Superior temporal gyrus (tissue), 1 donor: Measurements from ENCODE around the gene GRM8.

ENCODE experiments used
- DNase-seq: peaks from one replicate; pipeline ENCODE4 v3.0.0-alpha.2; 2016; ENCODE audit errors: extremely low spot score

The GRM8 gene

DNA sequence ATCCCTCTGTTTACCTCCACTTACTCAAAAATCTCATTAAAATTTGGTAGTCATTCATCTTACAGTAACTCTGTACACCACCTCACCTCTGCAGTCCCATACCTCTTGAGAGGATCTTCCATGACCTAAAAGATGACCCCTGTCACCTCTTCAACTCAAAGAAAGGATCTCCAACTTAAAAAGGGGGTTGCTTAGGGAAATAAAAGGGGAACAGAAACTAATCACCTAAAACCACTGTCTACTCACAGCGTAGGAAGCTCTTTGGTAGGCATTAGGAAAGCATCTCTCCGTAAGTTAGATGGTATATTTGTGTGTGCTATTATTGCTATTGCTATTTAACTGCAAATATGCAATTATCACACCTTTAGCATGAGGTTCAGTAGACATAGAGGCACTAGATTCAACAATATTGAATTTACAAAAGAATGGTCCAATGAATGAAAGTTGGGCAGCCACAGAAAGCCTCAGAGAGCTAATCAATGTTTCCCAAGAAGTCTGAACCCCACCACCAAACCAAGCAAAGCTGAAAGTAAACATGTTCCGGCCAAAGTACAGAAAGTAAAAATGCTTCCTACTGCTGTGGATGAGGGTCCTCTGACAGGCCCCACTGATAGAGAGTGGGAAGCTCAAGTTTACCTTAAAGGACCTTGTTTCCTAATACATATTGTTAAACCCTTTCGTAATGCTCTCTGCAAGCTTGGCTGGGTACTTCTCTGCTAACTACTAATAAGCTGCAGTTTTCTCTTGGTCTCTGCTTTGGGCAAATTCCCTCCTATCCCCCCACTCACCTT, 105.8 kb downstream of the GRM8 start:
- no peak for DNase-seq

DNA sequence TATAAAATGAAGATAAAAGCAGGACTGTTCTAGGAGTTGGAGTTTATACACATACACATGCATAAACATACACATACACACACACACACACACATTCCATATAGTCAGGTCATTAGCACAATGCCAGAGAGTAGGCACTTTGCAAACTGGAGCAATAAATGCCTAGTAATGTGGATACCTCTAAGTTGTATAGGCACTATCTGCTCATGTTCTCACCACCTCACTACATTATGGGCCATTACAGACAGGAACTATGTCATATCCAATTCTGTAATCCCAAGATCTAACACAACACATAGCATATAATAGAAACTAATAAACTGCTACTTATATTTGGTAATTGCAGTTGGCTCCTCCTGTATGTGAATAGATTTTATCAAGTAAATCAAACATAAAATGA, 115.6 kb downstream of the GRM8 start:
- DNase-seq, result no peak

DNA sequence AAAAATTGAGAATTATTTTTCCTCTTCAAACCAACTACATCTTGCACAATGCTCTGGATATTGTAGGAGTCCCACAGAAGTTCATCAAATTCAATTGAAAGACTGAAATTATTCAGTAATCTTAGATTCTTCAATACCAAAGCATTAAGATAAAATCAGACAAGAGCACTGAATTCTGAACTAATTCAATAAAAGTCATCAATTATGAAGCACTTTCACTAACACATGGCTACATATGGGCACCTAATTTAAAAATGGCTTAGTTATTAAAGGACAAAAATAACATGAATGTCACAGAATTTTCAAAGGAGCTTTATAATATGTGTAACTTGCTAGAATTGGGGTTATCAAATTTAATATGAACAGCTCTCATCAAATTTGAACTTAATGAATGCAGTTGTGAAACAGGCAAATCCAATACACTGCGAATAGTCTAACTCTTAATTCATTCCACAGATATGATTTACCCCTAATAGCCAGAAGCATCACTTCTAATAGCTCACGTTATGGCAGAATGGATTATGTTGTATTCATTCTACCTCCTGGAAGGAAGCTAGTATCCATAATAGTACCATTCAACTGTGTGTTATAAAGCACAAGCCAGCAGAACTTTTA, 116.8 kb downstream of the GRM8 start:
- no peak for DNase-seq

DNA sequence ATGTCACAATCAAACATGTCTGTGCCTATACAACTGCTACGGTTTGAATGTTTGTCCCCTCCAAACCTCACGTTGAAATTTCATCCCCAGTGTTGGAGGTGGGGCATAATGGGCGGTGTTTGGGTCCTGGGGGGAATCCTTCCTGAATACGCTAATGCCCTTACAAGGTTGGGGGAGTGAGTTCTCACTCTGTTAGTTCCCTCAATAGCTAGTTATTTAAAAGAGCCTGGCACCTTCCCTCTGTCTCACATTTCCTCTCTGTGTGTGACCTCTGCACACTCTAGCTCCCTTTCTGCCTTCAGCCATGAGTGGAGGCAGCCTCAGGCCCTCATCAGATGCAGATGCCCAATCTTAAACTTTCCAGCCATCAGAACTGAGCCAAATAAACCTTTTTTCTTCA, 129.5 kb downstream of the GRM8 start:
- DNase-seq, result no peak

DNA sequence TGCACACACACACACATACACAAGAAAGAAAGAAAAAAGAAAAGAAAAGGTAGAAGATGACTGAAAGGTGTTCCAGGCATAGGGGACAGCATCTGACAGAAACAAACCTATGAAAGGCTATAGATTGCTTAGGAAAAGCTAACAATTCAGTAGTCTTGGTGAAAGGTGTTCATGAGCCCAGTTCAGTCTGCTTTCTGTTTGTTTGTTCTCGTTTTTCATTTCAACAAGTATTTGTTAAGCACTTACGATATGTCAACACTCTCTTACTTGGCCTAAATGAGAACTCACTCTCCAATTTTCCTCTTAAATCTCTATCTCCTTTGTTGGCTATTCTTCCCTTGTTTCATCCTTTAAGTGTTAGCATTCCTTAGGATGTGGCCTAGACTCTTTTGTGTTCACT, 133.2 kb downstream of the GRM8 start:
- DNase-seq, result no peak

DNA sequence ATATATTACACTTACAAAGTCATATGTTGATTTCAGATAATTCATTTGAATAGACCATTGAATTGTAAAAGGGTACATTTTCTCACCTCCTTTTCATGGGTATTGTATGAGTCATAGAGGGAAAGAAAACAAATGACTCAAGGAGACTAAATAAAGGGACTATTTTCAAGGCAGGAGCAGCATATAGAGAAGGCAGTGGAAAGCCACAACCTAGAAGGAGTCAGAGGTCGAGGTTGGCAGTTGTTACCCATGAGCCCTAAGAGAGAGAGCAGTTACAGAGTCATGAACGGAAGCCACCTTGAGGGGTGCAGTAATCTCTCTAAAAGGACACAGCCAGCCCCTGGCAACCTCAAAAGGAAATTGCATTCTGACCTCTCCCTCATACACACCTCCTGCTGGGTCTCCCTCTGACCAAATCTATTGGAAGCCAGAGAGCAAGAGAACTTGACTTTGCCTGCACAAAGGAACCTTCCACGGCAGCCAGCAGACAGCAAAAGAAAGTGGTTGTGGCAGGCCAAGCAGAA, 137.9 kb downstream of the GRM8 start:
- no peak for DNase-seq

DNA sequence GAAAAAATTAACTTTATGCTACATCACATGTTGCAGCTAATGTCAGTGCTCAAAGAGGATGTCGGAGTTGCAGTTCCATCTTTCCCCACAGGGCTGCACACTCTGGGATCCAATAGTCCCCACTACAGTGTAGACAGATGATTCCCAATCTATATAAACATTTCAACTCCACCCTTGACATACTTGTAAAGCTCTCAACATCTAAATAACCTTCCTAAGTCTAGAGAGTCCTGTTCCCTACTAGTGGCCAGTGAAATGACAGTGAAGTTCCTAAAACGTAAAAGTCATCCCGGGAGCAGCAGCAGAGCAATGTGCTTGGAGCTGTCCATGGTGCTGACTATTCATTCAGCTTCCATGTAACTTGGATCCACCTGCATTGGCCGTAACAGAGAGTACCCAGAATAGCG, 145.1 kb downstream of the GRM8 start:
- DNase-seq, result peak; percentile 72

DNA sequence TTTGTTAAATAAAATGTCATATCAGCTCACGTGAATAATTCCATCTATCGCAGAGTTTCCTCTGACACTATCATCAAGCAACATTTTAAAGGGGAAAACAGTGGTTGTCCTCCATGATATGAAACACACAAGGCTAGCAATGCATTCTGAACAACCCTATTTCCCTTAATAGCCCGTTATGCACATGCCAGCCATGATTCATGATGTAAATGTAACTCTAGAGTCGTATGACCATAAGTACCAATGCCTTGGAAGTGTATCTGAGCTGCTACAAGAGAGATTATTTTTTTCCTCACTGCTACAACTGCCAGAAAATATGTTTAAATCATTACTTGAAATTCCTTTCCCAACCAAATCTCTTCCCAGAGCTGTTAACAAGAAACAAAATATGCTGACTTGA, 159.4 kb downstream of the GRM8 start:
- no peak for DNase-seq

DNA sequence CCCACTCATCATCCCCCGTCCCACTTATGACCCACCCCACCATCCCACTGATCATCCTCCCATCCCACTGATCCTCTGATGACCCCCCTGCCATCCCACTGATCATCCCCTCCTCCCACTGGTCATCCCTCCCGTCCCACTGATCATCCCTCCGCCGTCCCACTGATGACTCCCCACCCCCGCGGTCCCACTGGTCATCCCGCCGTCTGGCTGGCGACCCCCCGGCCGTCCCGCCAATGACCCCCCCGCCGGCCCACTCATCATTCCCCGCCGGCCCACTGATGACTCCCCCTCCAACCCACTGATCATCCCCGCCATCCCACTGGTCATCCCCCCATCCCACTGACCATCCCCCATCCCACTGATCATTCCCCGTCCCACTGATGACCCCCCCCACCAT, 161.1 kb downstream of the GRM8 start:
- no peak for DNase-seq

DNA sequence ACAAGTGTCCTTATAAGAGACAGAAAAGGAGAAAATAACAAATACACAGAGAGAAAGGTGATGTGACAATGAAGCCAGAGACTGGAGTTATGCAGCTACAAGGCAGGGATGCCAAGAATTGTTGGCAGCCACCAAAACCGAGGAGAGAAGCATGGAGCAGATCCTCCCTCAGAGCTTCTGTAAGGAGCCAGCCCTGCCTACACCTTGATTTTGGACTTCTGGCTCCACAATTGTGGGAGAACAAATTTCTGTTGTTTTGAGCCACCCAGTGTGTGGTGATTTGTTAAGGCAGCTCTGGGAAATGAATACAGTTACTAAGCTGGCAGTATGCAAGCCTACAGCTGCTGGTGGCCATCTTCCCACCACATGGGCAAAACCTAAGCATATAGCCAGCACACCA, 163.6 kb downstream of the GRM8 start:
- peak; percentile 55 for DNase-seq

DNA sequence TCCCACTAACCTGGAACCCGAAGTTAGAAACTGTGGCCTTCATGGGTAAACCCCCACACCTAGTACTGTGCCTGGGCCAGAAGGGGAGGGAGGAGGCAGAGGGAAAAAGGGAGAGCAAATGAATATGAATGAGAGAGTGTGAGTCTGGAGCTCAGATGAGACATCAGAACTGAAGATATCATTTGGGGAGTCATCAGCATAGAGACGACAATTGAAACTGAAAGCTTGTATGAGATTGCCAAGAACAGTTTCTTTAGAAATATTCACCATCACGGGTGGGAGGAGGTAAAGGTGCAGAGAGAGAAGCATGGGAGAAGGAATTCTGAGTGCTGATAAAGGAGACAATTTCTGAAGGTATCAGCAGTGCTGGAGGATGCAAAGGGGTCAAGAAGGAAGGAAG, 171.2 kb downstream of the GRM8 start:
- DNase-seq, result no peak

DNA sequence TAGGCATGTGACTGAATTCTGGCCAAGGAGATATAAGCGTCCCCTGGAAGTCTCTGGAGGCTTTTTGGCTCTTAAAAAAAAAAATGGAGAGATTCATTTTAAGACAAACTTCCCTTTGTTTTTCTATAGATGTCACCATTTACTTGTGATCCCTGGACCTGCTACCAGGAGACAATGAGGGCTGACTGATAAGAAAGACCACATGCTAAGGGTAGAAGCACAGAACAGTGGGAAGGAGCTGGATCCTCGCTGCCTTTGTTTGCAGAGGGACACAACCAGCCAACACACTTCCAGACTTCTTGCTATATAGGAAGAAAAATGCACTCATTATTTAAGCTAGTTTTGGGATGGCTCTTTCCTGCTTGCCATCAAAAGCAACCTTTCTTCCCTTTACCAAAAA, 172.2 kb downstream of the GRM8 start:
- no peak for DNase-seq

DNA sequence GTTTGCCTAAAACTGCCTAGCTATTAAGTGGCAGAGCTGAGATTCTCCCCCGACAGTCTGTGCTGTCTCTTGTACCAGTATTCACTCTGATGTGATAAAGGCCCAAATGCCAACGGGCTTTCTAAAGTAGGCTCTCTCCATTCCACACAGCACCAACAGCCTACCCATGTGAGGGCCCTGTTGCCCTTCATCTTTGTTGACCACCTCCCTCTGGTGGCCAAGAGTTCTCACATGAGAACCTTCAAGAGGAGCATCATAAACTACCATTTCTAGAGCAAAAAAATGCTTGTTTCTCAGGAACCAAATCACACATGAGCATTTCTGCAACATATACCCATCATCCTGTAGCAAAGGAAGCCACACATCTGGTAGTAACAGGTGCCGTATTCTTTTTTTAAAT, 185.8 kb downstream of the GRM8 start:
- no peak for DNase-seq

DNA sequence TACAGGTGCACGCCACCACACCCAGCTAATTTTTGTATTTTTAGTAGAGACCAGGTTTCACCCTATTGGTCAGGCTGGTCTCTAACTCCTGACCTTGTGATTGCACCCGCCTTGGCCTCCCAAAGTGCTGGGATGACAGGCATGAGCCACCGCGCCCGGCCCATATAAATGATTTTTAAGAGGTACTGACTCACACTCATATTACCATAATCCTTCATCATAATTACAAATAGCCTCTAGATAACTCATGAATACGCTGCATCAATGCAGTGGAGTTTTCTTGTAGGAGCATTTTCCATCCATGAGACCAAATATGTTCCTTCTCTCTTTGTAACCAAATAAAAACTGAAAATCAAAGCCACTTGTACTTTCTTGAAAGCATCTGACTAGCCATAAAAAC, 193.3 kb downstream of the GRM8 start:
- no peak for DNase-seq

DNA sequence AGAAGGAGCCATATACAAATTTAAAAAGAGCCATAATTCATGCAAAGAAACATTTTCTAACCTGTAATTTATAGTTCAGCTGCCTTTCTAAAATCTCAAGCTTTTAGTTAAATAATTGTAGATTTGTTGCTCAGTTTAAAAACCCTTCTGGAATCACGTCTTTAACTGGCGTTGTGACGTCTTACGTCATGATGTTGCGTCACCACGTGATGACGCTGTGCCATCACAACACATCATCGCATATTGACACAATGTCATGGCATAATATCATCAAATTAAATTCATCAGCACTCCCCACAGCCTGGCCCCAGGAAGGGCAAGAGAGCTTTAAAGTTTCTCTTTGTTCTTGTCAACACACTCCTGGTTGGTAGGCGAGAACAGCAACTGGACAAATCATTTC, 194.8 kb downstream of the GRM8 start:
- no peak for DNase-seq

DNA sequence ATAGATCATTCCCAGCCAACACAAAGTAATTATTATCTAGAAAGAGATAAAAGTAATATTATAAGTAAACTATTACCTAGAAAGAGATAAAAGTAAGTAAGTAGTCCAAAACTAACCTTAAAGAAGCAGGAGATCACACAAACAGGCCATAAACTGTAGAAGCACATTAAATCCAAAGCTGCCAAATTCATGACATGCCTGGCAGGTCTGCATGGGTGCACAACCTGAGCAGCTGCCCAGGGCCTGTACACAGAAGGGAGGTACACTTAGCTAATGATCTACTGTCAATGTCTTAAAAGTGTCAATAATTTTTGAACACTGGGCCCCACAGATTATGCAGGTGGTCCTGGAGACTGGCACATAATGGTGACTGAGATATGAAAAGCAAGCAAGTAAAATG, 196.5 kb downstream of the GRM8 start:
- no peak for DNase-seq

DNA sequence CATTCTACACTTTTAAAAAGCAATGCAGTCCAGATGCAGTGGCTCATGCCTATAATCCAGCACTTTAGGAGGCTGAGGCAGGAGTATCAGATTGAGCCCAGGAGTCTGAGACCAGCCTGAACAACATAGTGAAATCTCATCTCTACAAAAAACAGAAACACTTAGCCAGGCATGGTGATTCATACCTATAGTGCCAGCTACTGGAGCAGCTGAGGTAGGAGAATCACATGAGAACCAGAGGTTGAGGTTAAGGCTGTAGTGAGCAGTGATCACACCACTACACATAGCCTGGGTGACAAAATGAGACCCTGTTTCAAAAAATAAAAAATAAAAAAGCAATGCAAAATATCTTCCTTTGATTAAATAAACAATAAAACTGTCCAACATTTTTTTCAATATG, 205.2 kb downstream of the GRM8 start:
- no peak for DNase-seq

DNA sequence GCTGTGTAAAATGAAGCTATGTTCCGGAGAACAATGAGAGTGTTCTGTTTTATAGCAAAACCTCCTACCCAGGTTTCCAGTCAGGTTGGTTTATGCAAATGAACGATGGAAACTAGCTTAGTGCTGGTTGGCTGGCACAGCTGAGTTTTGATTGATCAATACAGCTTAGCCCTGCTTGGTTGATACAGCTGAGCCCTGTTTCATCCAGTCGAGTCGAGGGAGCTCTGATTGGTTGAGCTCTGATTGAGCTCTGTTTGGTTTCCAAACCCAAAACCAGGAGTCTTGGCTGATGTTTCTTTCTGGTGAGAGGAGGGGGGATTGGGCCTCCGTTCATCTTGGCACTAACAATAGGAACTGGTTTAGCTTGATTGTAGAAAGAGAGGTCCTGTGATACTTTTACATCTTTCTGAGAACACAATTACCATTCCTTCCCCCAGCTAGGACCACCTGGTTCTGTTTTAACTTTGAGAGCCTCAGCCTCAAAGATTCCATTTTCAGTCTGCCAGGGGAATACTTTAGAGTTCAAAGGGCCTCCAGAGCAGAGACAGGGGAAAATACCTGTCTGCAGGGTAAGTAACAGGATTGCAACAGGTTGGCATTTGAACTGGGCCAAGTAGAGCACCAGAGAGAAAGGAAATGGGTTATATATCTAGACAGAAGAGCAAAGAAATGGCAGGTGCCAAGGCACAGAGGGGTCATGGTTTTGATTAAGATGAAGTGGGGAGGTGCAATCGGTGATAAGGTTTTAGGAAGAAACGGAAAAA, 210.9 kb downstream of the GRM8 start:
- no peak for DNase-seq

DNA sequence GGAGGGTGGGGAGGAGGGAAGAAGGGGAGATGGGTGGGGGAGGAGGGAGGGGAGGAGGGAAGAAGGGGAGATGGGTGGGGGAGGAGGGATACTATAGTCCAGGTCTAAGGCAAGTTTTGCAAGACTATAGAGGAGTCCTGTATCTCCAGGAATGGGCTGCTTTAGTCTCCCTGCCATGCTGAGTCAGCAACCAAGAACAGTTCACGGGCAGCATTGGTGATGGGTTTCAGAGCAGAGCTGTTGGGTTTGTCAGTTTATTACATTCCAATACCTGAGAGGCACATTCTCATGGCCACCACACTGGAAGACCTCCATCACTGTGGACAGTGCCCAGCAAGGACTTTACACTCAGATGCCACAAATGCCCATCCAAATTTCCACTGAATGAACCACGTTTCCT, 212.7 kb downstream of the GRM8 start:
- no peak for DNase-seq

DNA sequence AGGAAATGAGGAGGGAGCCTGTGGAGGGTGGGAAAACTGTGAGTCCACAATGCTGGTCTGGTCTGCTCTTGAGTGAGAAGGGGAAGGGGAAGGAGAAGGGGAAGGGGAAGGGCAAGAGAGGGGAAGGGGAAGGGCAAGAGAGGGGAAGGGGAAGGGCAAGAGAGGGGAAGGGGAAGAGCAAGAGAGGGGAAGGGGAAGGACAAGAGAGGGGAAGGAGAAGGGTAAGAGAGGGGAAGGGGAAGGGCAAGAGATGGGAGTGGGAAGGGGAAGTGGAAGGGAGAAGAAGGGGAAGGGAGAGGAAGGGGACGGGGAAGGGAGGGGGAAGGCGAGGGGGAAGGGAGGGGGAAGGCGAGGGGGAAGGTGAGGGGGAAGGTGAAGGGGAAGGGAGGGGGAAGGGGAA, 213.2 kb downstream of the GRM8 start:
- no peak for DNase-seq

DNA sequence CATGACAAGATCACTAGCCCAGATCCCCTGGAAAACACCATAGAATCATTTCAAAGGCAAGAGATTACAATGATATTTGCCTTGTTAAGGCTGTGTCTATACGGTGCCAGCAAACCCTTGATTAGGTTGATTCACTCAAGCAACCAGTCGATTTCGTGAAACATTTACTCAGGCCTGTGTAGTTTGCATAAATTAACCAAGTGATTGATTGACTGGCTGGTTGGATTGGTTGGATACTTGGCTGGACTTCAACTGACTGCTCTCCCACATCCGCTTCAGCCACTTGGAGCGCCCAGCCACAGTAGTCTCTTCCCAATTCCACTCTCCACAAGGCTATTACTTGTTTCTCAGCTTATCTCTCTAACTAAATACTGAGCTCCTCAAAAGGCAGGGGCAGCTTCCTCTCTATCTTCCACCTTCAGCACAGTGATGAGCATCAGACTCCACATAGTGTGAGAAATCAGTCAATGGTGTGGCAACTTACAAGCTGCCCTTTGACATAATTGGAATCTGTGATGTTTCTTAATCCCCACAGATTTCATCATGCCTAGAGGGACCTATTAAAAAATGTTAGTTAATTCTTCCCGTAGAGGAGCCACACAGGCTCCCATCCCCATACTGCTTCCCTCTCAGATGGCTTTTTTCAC, 217.4 kb downstream of the GRM8 start:
- no peak for DNase-seq

DNA sequence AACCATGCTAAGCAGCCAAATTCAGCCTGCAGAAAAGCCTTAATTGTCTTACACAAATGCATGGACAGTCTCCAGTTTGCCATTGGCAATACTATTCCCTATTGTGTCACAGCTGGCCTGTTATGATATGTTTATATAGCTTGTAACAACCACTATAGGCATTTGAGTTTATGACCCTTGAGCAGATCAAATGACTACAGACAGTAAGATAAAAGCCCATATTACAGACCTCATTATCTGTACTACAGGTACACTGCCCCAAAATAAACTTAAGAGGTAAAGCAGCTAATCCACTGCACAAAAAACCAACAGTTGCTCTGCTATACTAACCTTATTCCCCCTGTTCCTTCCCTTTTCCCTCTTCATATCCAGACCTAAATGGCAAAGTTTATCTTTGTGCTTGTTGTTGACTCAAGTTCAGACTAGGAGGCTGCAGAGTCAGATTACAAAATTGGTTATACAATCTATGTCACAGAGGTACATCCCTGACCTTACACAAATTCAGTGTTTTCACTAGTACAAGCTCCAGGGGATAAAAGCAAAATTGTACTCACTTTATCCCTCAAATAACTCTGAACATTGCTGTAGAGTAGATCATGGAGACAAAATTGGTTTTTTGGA, 218.4 kb downstream of the GRM8 start:
- no peak for DNase-seq
